ENCODE measurements around the gene CADM4. TPM values are rescaled to one million over a fixed set of nuclear protein-coding genes. Genes with fewer than 3 reads are reported as not detected.
A peak's percentile ranks its signal among the peaks of the same experiment; 100 is the strongest.
"Not testable (repeated sequence)": the region's sequence is repeated elsewhere in the genome, so short reads cannot be mapped to it uniquely, and the experiment has no call there.

Gene CADM4
- total RNA-seq, 1 experiment from 2014 or later = 5.9 TPM

DNA sequence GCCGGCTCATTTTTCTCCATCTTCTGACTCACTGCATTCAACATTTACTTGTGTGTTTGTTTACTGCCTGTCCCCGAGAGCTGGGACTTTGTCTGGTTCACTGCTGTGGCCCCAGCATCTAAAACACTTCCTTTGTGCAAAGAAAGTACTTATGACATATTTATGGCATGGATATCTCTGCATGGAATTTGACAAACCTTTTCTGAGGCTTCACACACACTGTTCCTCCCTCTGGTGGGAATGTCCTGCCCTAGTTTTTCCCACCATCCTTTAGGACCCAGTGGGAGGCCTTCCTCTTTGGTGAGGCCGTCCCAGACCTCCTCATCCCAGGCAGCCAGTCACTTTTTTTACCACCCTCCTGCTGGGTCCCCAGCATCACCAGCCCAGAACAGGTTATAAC is 29.2 kb downstream of the CADM4 start:
- no peak for DNase-seq (ENCODE audit: extremely low read depth, low read depth)

DNA sequence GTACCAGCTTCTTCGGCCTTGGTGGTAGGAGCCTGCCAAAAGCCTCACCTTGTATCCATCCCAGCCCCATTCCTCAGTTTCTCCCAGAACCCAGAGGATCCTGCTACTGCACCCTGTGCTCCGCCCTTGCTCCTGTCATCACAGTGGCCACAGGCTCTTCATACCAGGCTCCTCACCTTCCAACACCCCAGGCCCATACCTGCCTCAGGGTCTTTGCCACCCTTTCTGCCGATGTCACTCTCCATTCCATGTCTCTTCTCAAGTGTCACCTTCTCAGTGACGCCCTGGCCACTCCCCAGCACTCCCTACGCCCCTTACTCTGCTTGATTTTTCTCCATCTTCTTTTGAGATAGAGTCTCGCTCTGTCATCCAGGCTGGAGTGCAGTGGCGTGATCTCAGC is 29.8 kb downstream of the CADM4 start:
- no peak for DNase-seq (ENCODE audit: extremely low read depth, low read depth)

DNA sequence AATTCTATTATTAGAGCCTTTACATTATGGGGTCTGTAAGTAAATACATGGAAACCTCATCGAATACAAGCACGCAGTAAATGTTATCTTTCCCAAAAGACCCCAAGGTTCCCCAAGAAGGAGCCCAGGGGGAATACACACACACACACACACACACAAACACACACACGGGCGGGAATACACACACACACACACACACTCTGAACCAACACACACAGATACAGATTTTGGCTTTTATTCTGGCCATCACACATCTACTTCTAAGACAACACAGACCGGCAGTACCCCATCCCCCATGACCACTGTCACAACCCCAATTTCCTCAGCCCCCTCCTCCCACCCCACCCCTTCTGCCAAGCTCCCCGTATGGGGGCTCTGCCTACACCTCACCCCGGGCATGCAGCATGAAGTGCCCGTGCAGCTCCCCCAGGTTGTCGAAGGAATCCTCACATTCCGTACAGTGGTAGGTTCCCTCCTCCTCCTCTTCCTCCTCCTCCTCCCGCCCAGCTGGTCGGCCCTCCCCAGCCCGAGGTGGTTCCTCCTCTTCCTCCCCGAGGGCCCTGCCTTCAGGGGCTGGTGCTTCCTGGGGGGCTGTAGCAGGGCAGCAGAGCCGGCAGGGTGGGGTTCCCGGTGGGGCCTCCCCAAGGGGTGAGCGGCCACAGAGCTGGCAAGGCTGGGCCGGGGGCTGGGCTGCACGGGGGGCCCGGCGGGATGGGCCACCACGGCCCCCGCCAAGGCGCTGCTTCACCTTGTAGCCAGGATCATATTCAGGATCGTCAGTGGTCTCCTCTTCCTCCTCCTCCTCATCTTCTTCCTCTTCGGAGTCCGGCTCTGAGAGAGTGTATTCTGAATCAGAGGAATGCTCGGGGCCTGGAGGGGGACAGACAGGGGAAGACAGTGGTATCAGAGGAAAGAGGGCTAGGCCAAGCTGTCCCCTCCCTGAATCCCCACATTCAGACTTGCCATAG is 32.1 kb downstream of the CADM4 start:
- DNase-seq (ENCODE audit: extremely low read depth, low read depth) = no peak

DNA sequence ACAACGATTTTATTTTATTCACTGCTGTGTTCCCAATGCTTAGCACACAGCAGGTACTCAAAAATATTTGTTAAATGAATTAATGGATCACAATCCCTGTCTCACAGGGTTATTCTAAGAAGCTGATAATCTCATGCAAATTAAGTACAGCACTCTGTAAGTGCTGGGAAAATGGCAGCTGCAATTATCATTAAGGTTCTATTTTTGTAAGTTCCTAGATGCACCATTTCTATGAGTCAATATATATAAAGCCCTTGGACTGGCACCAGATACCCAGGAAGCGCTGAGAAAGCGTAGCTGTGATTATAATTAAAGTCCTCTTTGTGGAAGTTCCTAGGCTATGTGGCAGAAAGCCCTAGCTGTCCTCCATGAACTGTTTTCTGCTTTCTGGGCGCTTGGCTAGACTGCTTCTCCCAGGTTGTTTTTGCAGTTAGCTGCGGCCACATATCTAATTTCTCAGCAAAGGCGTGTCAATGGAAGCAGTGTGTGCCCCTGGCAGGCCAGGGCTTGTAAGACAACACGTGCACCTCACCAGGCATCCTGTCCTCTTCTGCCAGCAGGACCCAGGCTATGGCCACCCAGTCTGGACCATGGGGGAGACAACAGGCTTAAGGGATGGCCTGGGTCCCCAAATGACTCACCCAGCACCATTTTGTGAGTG is 33.0 kb downstream of the CADM4 start:
- DNase-seq (ENCODE audit: extremely low read depth, low read depth) = no peak

DNA sequence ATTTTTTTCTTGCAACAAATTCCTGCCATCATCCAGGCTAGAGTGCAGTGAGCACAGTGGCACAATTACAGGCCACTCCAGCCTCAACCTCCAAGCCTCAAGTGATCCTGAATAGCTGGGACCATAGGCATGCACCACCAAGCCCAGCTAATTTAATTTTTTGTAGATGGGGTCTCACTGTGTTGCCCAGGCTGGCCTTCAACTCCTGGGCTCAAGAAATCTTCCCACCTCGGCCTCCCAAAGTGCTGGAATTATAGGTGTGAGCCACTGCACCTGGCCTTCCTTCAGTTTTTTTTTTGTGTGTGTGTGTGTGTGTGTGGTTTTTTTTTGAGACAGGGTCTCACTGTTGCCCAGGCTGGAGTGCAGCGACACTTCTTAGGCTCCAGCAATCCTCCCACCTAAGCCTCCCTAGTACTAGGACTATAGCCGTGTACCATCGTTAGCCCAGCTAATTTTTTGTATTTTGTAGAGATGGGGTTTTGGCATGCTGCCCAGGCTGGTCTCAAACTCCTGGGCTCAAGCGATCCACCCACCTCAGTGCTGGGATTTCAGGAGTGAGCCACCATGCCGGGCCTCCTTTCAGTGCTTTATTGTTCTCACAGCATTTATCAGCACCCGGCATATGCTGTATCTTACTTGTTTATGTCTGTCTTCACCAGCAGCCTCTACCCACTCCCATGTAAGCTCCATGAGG is 33.6 kb downstream of the CADM4 start:
- no peak for DNase-seq (ENCODE audit: extremely low read depth, low read depth)

DNA sequence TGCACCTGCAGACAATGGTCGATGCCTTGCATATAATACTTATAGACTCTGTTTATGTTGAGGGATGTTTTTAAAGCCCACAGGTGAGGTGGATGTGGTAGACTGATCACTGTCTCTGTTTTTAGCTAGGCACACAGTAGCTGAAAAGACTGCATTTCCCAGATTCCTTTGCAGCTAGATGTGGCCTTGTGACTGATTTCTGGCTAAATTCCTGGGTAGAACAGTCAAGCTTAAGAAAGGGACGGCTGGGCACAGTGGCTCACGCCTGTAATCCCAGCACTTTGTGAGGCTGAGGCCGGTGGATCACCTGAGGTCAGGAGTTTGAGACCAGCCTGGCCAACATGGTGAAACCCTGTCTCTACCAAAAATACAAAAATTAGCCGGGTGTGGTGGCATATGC is 39.3 kb downstream of the CADM4 start:
- DNase-seq (ENCODE audit: extremely low read depth, low read depth) = not testable (repeated sequence)

DNA sequence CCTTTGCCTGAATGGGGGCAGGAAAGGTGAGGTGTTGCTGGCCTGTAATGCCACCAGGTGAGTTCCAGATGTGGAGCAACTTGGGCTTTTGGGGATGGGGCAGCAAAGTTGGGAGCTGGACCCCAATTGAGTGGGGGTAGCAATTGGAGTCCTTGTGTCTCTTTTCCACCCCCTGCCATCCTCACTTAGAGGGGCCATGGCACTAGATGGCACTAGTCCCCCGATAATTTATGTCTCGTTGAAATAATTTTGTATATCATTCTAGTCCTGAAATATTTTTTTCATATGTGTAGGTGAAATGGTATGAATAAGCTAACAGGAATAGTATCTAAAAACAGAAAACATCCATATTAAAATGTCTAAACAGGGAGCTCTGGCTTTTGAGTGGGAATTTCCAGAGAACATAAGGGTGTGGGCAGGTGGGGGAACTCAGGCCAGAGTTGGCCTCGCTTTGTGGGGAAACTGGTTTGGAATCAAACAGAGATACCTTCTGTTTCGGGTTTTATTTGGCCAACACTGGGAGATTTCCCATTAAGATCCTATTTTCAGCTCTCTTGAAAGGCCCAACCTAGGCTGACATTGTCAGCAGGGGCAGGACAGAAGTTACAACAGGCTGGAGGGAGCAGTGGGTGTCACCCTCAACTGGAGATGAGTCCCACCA is 39.9 kb downstream of the CADM4 start:
- DNase-seq (ENCODE audit: extremely low read depth, low read depth) = no peak

DNA sequence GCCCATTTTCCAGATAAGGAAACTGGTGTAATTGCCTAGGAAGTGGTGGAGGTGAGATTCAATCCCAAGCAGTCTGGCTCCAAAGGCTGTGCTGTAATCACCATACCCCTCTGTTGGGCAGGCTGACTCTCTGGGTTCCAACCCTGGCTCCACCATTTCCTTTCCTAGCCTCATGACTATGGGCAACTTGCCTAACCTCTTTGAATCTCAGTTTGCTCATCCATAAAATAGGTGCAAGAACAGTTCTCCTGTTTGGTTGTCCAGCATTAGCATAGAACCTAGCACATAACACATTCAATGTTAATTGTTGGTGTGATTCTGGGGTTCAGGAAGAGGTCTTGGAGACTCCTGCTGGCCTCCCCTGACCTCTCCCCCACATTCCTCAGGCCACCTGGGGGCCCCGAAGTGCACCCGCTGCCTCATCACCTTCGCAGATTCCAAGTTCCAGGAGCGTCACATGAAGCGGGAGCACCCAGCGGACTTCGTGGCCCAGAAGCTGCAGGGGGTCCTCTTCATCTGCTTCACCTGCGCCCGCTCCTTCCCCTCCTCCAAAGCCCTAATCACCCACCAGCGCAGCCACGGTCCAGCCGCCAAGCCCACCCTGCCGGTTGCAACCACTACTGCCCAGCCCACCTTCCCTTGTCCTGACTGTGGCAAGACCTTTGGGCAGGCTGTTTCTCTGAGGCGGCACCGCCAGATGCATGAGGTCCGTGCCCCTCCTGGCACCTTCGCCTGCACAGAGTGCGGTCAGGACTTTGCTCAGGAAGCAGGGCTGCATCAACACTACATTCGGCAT is 41.0 kb downstream of the CADM4 start:
- no peak for DNase-seq (ENCODE audit: extremely low read depth, low read depth)

DNA sequence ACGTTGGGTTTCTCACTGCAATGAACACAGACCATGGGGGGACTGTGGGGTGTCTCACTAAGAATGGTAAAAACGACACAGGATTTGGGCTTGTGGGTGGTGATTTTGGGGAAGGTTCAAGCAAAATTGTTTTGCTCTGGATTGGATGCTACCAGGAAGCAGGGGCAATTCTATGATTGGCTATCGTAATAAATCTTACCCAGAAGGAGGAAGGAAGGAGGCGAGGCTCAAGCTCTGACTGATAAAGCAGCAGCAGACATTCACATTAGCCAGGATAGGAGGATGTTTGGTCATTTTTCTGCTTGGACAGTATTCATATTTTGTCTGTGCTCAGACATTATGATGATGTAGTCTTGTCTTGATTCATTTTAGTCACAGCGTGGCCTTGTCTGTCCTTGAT is 41.8 kb downstream of the CADM4 start:
- no peak for DNase-seq (ENCODE audit: extremely low read depth, low read depth)

DNA sequence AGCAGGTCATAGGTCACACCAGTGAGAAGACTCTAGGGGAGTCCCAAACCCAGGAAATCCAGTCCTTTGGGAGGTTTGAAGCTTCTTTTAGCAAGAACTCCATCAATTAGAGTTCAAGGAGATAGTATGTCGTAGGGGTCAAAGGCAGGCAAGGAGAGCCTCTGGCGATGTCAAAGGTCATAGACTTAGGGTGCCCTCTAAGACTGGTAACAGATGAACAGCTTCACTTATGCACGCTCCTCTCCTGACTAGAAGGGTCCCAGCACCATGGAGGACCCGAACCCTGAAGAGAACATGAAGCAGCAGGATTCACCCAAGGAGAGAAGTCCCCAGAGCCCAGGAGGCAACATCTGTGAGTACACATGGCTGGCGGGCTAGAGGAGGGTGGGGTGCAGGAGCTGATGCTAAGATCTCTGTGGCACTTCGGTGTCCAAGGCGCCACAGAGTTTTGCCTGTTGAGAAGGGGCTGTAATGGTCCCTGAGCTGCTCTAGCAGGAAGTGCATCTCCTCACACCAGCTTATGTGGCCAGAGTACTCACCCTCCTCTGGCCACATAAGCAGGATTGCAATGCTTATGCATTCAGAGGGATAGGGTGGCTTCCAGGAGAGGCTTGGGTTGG is 42.7 kb downstream of the CADM4 start:
- no peak for DNase-seq (ENCODE audit: extremely low read depth, low read depth)

DNA sequence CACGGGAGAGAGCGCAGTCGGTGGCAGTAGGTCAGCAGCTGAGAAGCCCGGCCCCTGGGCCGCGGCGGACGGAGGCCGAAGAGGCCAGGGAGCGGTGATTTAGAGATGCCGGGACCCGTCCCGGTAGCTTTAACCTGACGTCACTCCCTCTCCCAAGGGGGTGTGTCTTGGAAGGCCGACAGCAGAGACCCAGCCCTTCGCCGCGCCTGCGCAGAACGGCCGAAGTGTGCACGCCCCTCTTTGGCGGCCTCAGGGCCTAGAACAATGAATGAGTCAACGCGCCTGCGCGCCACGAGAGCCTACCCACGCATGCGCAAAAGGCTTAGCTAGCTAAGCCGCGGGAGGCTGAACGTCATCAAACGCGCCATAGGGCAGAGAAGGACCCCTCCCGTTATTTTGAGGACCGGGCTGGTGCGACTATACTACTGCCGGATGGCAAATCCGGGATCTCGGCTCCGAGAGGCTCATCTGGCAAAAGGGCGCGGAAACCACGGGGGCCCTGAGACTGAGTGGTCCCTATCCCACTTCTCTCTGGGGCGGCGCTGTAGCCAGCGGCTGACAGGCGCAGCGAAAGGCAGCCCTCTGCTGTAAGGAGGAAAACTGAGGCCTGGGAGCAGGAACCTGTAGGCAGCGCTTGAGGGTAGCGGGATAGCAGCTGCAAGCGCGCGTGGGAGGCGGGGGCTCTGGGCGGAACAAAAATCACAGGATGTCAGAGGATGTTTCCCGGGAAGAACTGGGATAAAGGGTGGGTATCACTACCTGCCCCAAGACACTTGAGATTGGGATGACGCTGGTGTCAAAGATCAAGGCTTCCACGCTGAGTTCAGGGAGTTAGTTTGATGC is 43.4 kb downstream of the CADM4 start, which contains the start of the genes IRGQ and ZNF576:
Gene IRGQ, minus strand, starts transcription at position 136 of the 843 bp plus-strand sequence. CDS start 796 bp downstream, outside the sequence.
Gene ZNF576, plus strand, starts transcription at position 597 of the 843 bp plus-strand sequence. CDS start 514 bp downstream, outside the sequence.
- peak; percentile 99 for DNase-seq (ENCODE audit: extremely low read depth, low read depth)

DNA sequence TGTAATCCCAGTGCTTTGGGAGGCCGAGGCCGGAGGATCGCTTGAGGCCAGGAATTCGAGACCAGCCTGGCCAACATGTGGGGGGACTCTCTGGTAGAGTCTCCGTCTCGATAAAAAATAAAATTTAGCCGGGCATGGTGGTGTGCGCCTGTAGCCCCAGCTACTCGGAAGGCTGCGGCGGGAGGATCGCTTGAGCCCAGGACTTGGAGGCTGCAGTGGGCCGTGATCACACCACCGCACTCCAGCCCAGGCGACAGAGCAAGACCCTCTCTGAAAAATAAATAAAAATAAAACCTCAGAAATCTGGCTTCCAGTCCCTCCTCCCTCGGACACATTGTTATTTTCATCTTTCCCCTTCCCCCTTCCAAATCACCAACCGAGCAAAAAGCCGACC is 44.0 kb downstream of the CADM4 start:
- DNase-seq (ENCODE audit: extremely low read depth, low read depth) = no peak

DNA sequence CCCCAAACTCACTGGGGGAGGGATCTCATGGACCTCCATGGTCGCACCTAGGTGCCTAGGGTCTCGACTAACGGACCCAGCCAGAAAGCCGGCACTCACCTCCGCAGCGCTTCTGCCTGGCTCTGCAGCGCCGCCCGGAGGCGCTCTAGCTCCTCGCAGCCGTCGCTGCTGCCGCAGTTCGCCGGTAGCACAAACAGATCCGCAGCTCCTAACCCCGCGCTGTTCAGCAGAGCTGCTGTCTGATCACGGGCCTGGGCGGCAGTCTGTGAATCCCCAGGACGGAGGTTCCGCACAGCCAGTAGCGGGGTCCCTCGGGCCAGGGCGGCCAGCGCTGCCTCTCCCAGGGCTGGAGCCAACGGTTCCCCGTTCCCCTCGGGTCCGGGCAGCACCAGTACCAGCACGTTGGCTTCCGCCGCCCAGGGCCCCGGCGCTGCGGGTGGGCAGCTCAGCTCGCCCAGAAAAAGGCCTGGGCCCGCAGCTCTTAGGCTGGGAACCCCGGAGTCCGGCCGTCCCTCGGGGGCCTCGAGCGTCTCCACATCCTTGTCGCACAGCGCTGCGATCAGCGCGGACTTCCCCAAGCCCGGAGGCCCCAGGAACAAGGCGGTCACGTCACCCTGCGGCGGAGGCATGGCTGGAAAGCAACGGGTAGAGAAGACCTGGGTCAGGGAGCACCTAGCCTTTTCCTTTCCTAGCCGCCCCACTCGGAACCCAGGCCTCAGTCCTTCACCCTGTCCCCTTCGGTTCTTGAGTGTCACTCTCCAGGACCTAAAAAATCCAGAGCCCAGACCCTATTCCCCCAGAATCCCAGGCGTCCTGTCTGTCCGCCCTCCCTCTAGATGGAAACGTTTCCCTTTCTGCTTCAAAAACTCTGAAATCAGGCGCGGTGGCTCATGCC is 44.7 kb downstream of the CADM4 start:
- DNase-seq (ENCODE audit: extremely low read depth, low read depth) = peak; percentile 39

DNA sequence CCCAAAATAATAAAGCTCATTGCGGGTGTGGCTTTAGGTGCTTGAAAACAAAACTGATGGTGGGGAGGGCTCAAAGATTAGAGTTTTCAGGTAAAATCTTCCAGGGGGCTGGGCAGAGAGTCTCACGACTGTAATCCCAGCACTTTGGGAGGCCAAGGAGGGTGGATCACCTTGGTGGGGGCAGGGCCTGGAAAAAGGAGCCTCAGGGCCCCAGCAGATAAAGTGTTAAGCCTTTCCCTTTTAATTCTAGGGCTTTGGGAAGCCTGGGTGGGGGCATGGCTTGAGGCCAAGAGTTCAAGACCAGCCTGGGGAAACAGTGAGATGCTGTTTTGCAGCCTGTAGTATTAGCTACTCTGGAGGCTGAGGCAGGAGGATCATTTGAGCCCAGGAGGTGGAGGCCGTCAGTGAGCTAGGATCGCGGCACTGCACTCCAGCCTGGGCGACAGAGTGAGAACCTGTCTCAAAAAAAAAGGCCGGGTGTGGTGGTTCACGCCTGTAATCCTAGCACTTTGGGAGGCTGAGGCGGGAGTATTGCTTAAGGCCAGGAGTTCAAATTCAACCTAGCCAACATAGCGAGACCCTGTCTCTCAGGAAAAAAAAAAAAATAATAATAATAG is 45.5 kb downstream of the CADM4 start:
- DNase-seq (ENCODE audit: extremely low read depth, low read depth) = no peak

DNA sequence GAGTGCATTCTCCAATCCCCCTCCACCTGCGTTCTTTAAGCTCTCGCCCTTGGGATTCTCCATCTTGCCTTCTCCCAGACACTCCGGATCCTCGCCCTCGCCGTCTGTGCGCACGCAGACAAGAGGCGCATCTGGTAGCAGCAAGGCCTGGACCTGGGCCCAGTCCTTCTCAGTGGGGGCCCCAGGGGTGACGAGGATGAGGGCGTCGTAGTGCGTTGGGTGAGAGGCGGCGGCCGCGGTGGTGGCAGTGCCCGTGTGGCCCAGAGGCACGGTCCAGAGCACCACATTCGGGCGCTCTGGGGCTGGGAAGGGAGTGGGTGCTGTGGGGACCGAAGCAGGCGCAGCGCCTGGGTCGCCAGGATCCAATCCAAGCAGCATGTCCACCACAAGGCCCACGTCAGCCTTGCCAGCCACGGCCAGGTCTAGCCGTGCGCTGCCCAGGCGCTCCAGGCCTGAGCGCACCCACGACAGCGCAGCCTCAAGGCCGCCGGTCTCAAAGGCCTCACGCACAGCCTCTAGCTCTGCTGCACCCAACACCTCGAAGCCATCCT is 46.8 kb downstream of the CADM4 start:
- no peak for DNase-seq (ENCODE audit: extremely low read depth, low read depth)

DNA sequence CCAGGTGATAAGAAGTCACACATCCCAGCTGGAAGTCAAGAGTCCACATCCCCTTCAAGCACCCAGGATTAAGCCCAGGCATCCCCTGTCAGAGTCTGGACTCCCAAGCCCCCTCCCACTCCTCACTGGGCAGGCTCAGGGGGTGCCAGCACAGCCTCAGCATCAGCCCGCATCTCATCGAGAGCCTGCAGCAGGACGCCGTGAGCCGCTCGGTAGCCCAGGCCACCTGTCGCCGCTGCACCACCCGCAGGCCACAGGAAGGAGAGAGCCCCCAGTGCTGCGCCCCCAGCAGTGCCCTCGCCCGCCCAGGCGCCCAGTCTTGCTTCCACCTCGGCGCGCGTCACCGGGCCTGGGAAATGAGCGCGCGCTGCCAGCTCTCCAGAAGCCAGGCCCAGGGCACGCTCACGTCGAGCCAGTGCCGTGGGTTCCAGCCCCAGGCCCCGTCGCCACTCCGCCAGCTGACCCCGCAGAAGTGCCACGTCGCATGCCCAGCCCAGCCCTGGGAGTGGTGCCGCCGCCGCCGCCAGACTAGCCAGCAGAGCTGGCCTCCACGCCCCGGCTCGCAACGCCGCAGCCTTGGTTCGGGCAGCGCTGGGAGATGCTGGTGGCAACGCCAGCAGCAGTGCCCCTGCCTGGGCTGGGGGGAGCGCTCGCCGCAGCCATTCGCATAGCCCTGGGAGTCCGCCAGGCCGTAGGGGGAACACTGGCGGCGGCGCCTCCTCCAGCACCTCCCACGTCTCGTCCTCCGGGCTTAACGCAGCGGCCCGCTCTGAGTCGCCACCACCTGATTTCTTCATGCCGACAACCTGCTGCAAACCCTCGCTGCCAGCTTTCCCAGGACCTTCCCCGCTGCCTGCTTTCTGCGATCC is 47.5 kb downstream of the CADM4 start:
- no peak for DNase-seq (ENCODE audit: extremely low read depth, low read depth)
